ENCODE results near the gene OR13C8. TPM values are rescaled to one million over a fixed set of nuclear protein-coding genes. Genes with fewer than 3 reads are reported as not detected.
"Not testable (repeated sequence)": the region's sequence is repeated elsewhere in the genome, so short reads cannot be mapped to it uniquely, and the experiment has no call there.

The OR13C8 gene, protein sequence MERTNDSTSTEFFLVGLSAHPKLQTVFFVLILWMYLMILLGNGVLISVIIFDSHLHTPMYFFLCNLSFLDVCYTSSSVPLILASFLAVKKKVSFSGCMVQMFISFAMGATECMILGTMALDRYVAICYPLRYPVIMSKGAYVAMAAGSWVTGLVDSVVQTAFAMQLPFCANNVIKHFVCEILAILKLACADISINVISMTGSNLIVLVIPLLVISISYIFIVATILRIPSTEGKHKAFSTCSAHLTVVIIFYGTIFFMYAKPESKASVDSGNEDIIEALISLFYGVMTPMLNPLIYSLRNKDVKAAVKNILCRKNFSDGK
- not detected in 2 replicates for total RNA-seq
- long read RNA-seq: 0 reads

DNA sequence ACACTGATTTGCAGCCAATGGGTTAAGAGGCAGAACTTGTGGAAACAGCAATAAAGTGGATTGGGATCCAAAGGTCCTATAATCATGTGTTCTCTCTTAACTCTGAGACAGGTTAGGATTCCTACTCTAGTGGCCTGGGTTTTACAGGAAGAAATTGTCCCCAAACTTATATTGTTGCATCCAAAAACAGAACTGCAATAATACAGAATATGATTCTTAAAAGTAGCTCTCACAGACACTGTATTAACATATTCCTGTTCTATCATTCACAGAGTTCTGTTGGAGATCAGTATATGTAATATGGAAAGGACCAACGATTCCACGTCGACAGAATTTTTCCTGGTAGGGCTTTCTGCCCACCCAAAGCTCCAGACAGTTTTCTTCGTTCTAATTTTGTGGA lies at the start of gene OR13C8:
Gene OR13C8, plus strand, starts transcription at position 301 of the 400 bp plus-strand sequence. Its CDS starts 0 bp downstream, at position 301.
- no peak for DNase-seq (ENCODE audit: extremely low spot score, unreplicated experiment)
- Mint-ChIP-seq H3K27me3 (ENCODE audit: unreplicated experiment) (peaks cover 4% of the 10 kb centered on the region), H3K27ac (ENCODE audit: unreplicated experiment) (no peak within 1 kb of the TSS), H3K9me3 (ENCODE audit: unreplicated experiment) (peaks cover 10% of the 10 kb centered on the region), H3K4me3 (ENCODE audit: unreplicated experiment) (no peak within 1 kb of the TSS), H3K36me3 (ENCODE audit: unreplicated experiment) (no peaks in the 10 kb centered on the region), H3K4me1 (ENCODE audit: unreplicated experiment) (no peaks in the 10 kb centered on the region)
- TF ChIP-seq, protein P1, sequence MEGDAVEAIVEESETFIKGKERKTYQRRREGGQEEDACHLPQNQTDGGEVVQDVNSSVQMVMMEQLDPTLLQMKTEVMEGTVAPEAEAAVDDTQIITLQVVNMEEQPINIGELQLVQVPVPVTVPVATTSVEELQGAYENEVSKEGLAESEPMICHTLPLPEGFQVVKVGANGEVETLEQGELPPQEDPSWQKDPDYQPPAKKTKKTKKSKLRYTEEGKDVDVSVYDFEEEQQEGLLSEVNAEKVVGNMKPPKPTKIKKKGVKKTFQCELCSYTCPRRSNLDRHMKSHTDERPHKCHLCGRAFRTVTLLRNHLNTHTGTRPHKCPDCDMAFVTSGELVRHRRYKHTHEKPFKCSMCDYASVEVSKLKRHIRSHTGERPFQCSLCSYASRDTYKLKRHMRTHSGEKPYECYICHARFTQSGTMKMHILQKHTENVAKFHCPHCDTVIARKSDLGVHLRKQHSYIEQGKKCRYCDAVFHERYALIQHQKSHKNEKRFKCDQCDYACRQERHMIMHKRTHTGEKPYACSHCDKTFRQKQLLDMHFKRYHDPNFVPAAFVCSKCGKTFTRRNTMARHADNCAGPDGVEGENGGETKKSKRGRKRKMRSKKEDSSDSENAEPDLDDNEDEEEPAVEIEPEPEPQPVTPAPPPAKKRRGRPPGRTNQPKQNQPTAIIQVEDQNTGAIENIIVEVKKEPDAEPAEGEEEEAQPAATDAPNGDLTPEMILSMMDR (IDR thresholded peaks at IDR 0.05): no peak

DNA sequence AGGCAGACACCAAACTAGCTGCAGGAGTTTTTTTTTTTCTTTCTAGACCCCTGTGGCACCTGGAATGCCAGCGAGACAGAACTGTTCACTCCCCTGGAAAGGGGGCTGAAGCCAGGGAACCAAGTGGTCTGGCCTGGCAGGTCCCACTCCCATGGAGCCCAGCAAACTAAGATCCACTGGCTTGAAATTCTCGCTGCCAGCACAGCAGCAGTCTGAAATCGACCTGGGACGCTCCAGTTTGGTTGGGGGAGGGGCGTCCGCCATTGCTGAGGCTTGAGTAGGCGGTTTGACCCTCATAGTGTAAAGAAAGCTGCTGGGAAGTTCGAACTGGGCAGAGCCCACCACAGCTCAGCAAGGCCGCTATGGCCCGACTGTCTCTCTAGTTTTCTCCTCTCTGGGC lies 48.7 kb upstream of the OR13C8 start:
- DNase-seq (ENCODE audit: extremely low spot score, unreplicated experiment); H3K27me3 Mint-ChIP-seq (ENCODE audit: unreplicated experiment); H3K4me3 Mint-ChIP-seq (ENCODE audit: unreplicated experiment); H3K27ac Mint-ChIP-seq (ENCODE audit: unreplicated experiment); H3K4me1 Mint-ChIP-seq (ENCODE audit: unreplicated experiment); H3K36me3 Mint-ChIP-seq (ENCODE audit: unreplicated experiment); H3K9me3 Mint-ChIP-seq (ENCODE audit: unreplicated experiment): not testable (repeated sequence)

DNA sequence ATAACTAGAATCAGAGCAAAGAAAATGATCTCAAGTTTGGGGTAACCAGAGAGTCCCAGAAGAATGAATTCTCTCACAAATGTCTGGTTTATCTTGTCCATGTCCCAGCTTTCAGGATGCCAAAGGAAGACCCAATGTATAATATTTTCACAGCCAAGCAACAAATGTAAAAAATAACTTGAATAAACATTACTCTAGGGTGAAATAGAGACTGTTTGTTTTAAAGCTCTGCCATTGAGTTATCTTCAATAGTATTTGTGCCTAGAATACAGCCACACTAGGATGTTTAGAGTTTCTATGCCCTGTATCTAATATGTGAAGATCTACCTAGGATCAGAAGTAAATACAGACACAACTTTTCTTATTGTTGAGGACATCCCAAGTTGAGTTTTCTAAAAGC lies 41.9 kb upstream of the OR13C8 start, which contains the start of gene OR13C4:
Gene OR13C4, minus strand, starts transcription at position 101 of the 400 bp plus-strand sequence. Its CDS starts 0 bp downstream, at position 101.
- no peak for DNase-seq (ENCODE audit: extremely low spot score, unreplicated experiment)
- TF ChIP-seq, protein P1 (IDR thresholded peaks at IDR 0.05): no peak
- H3K9me3 Mint-ChIP-seq (ENCODE audit: unreplicated experiment): no peaks in the 10 kb centered on the region
- peaks cover 11% of the 10 kb centered on the region for H3K27me3 Mint-ChIP-seq (ENCODE audit: unreplicated experiment)
- H3K4me1 Mint-ChIP-seq (ENCODE audit: unreplicated experiment): no peaks in the 10 kb centered on the region
- H3K36me3 Mint-ChIP-seq (ENCODE audit: unreplicated experiment): no peaks in the 10 kb centered on the region
- no peak within 1 kb of the TSS for H3K27ac Mint-ChIP-seq (ENCODE audit: unreplicated experiment)
- H3K4me3 Mint-ChIP-seq (ENCODE audit: unreplicated experiment): no peak within 1 kb of the TSS

DNA sequence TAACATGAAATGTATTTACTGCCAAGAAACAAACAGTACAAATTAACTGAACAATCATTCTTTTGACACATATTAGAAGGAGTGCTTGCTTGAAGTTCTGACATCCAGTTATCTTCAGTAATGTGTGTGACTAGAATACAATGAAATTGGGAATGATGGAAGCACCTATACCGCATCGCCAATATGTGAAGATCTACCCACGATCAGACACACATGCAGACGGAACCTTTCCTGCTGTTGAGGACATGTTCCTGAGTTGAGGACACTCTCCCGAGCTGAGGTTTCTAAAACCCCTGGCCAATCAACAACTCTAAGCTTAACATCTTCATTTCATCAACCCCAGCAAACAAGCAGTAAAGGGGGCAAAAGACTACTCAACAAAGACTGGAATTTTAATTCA lies 32.2 kb upstream of the OR13C8 start, which contains the start of gene OR13C3:
Gene OR13C3, minus strand, starts transcription at position 101 of the 400 bp plus-strand sequence. CDS start 133 bp downstream, outside the sequence.
- H3K9me3 Mint-ChIP-seq (ENCODE audit: unreplicated experiment): no peaks in the 10 kb centered on the region
- no peak for DNase-seq (ENCODE audit: extremely low spot score, unreplicated experiment)
- no peak within 1 kb of the TSS for H3K4me3 Mint-ChIP-seq (ENCODE audit: unreplicated experiment)
- H3K27me3 Mint-ChIP-seq (ENCODE audit: unreplicated experiment): peaks cover 12% of the 10 kb centered on the region
- no peaks in the 10 kb centered on the region for H3K4me1 Mint-ChIP-seq (ENCODE audit: unreplicated experiment)
- H3K27ac Mint-ChIP-seq (ENCODE audit: unreplicated experiment): no peak within 1 kb of the TSS
- TF ChIP-seq, protein P1 (IDR thresholded peaks at IDR 0.05): no peak
- H3K36me3 Mint-ChIP-seq (ENCODE audit: unreplicated experiment): no peaks in the 10 kb centered on the region

DNA sequence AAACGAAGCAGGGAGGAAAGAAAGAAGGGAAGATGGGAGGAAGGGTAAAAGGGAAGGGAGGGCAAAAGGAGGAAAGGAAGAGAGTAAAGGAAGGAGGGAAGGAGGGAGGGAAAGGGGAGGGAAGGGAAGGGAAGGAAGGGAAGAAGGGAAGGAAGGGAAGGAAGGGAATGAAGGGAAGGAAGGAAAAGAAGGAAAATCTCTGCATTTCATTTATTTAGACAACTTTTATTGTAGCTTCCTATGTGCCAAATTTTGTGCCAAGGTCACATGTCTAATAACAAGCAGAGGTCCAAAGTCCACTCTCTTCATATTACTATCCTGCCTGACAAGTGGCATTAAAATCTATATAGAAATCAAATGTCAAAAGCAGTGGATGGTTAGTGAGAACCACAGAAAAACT lies 29.7 kb upstream of the OR13C8 start:
- TF ChIP-seq, protein P1 (IDR thresholded peaks at IDR 0.05): no peak
- no peak overlapping the region for H3K27ac Mint-ChIP-seq (ENCODE audit: unreplicated experiment)
- no peak overlapping the region for H3K4me3 Mint-ChIP-seq (ENCODE audit: unreplicated experiment)
- H3K4me1 Mint-ChIP-seq (ENCODE audit: unreplicated experiment): no peaks in the 10 kb centered on the region
- H3K9me3 Mint-ChIP-seq (ENCODE audit: unreplicated experiment): no peaks in the 10 kb centered on the region
- no peak for DNase-seq (ENCODE audit: extremely low spot score, unreplicated experiment)
- H3K36me3 Mint-ChIP-seq (ENCODE audit: unreplicated experiment): no peaks in the 10 kb centered on the region
- peaks cover 6% of the 10 kb centered on the region for H3K27me3 Mint-ChIP-seq (ENCODE audit: unreplicated experiment)

Measured in osteocyte (in vitro differentiated cells).